WTC11 (cell line): Measurements from ENCODE around the gene FHIT. TPM values are rescaled to one million over a fixed set of nuclear protein-coding genes. Genes with fewer than 3 reads are reported as not detected.

Experiments used
- ATAC-seq: fragments of 200-7000 bp; cut with Tn5 transposase; 2 replicates; pipeline ENCODE4 v1.10.0; 2021; ENCODE audit warnings: mild to moderate bottlenecking, moderate library complexity
- CTCF ChIA-PET: fragments of 300-600 bp; sonication (Branson Sonifier 250); formaldehyde crosslinking; loops from one replicate; lab custom pipeline; 2021; ENCODE audit warnings: antibody characterized with exemption; lab: Charles Lee
- POLR2A ChIA-PET: fragments of 350-600 bp; sonication (Branson Sonifier 250); formaldehyde crosslinking; loops from one replicate; lab custom pipeline; 2021; ENCODE audit warnings: antibody characterized with exemption; lab: Charles Lee
- DNase-seq: peaks from one replicate; pipeline ENCODE4 v3.0.0; 2021; ENCODE audit warnings: low spot score
- H3K27ac Mint-ChIP-seq: 2 replicates; pipeline ENCODE4 v1.8.0; 2021; ENCODE audit warnings: mixed read lengths
- H3K27me3 Mint-ChIP-seq: 2 replicates; pipeline ENCODE4 v1.8.0; 2021; ENCODE audit warnings: low read depth, mild to moderate bottlenecking, moderate library complexity, mixed read lengths
- H3K36me3 Mint-ChIP-seq: 2 replicates; pipeline ENCODE4 v1.8.0; 2021; ENCODE audit warnings: mixed read lengths
- H3K4me1 Mint-ChIP-seq: 2 replicates; pipeline ENCODE4 v1.8.0; 2022; ENCODE audit warnings: mixed read lengths
- H3K4me3 Mint-ChIP-seq: 2 replicates; pipeline ENCODE4 v1.8.0; 2021; ENCODE audit warnings: mild to moderate bottlenecking, moderate library complexity, mixed read lengths
- H3K9me3 Mint-ChIP-seq: 2 replicates; pipeline ENCODE4 v1.8.0; 2021; ENCODE audit warnings: mixed read lengths
- ARID4B ChIP-seq: sonication (generic); formaldehyde crosslinking; IDR thresholded peaks from 2 replicates; pipeline ENCODE4 v1.8.0; 2023; ENCODE audit warnings: missing genetic modification reagents, mild to moderate bottlenecking, borderline replicate concordance
- ATF1 ChIP-seq: sonication (generic); formaldehyde crosslinking; IDR thresholded peaks from 2 replicates; pipeline ENCODE4 v1.8.1; 2023; ENCODE audit warnings: mild to moderate bottlenecking, moderate library complexity, missing genetic modification reagents
- ELF4 ChIP-seq: sonication (generic); formaldehyde crosslinking; IDR thresholded peaks from 2 replicates; pipeline ENCODE4 v1.8.1; 2022; ENCODE audit warnings: low read depth, mild to moderate bottlenecking, moderate library complexity, missing genetic modification reagents
- ERG ChIP-seq: fragments of 250-450 bp; sonication (Bioruptor Pico); IDR thresholded peaks from 2 replicates; pipeline ENCODE4 v1.8.0; 2021; ENCODE audit warnings: mild to moderate bottlenecking
- ESRRA ChIP-seq: sonication (generic); formaldehyde crosslinking; IDR thresholded peaks from 2 replicates; pipeline ENCODE4 v1.8.1; 2022; ENCODE audit warnings: mild to moderate bottlenecking, missing genetic modification reagents, borderline replicate concordance
- FOXJ3 ChIP-seq: sonication (generic); formaldehyde crosslinking; IDR thresholded peaks from 2 replicates; pipeline ENCODE4 v1.9.0; 2021; ENCODE audit warnings: missing genetic modification reagents, mild to moderate bottlenecking, borderline replicate concordance
- FOXP4 ChIP-seq: sonication (generic); formaldehyde crosslinking; IDR thresholded peaks from 2 replicates; pipeline ENCODE4 v1.8.0; 2022; ENCODE audit warnings: mild to moderate bottlenecking, missing genetic modification reagents
- HMGXB4 ChIP-seq: sonication (generic); formaldehyde crosslinking; IDR thresholded peaks from 2 replicates; pipeline ENCODE4 v1.8.1; 2023; ENCODE audit warnings: mild to moderate bottlenecking, moderate library complexity, missing genetic modification reagents
- PRDM15 ChIP-seq: sonication (generic); formaldehyde crosslinking; IDR thresholded peaks from 2 replicates; pipeline ENCODE4 v1.8.0; 2022; ENCODE audit warnings: missing genetic modification reagents
- PREB ChIP-seq: sonication (generic); formaldehyde crosslinking; IDR thresholded peaks from 2 replicates; pipeline ENCODE4 v1.8.1; 2022; ENCODE audit warnings: mild to moderate bottlenecking, missing genetic modification reagents, moderate library complexity, borderline replicate concordance
- SMAD4 ChIP-seq: sonication (generic); formaldehyde crosslinking; IDR thresholded peaks from 2 replicates; pipeline ENCODE4 v1.8.0; 2022; ENCODE audit warnings: mild to moderate bottlenecking, missing genetic modification reagents
- STAT6 ChIP-seq: sonication (generic); formaldehyde crosslinking; conservative IDR thresholded peaks from 2 replicates; pipeline ENCODE4 v1.8.1; 2023; ENCODE audit warnings: mild to moderate bottlenecking, low read depth, missing genetic modification reagents, moderate library complexity
- USF2 ChIP-seq: sonication (generic); formaldehyde crosslinking; IDR thresholded peaks from 2 replicates; pipeline ENCODE4 v1.8.1; 2023; ENCODE audit warnings: mild to moderate bottlenecking, missing genetic modification reagents, moderate library complexity
- ZNF423 ChIP-seq: fragments of 250-450 bp; sonication (Bioruptor Pico); IDR thresholded peaks from 2 replicates; pipeline ENCODE4 v2.1.2; 2022; ENCODE audit warnings: mild to moderate bottlenecking, moderate library complexity
- total RNA-seq: library from RNA; stranded (reverse); gene quantifications from 3 replicates; pipeline ENCODE4 v1.2.3, GENCODE V29; 2021

The FHIT gene
- total RNA-seq, 1 experiment from 2014 or later = 2.6 TPM

GRCh38 chr3:60086811-60087210 lies 1164.4 kb downstream of the FHIT start:
- H3K27ac Mint-ChIP-seq = no peak overlapping the region
- DNase-seq (no peak), ATAC-seq (no peak)
- no peak for TF ChIP-seq ZNF423 (CRISPR knock-in tag)
- no peak for TF ChIP-seq STAT6 (CRISPR knock-in tag)
- no peak for TF ChIP-seq ATF1
- no peak for TF ChIP-seq ESRRA (CRISPR knock-in tag)
- TF ChIP-seq ERG (CRISPR knock-in tag) = no peak
- TF ChIP-seq PREB (CRISPR knock-in tag) = no peak
- no peak for TF ChIP-seq ELF4
- TF ChIP-seq PRDM15 (CRISPR knock-in tag) = no peak
- TF ChIP-seq SMAD4 (CRISPR knock-in tag) = no peak
- TF ChIP-seq FOXJ3 (CRISPR knock-in tag) = no peak
- TF ChIP-seq ARID4B (CRISPR knock-in tag) = no peak
- TF ChIP-seq HMGXB4 (CRISPR knock-in tag) = no peak
- TF ChIP-seq FOXP4 (CRISPR knock-in tag) = no peak
- no peak for TF ChIP-seq USF2 (CRISPR knock-in tag)
- no peaks in the 10 kb centered on the region for H3K27me3 Mint-ChIP-seq
- no peak overlapping the region for H3K4me3 Mint-ChIP-seq
- H3K4me1 Mint-ChIP-seq = peaks cover 7% of the 10 kb centered on the region
- peaks cover 35% of the 10 kb centered on the region for H3K9me3 Mint-ChIP-seq
- ChIA-PET CTCF (no interaction called here), POLR2A (no interaction called here)
- peaks cover 4% of the 10 kb centered on the region; the same call in 1 of the 2 replicates for H3K36me3 Mint-ChIP-seq
